IPS-20b (cell line): ENCODE measurements around the gene SGK1.
"Not testable (repeated sequence)": the region's sequence is repeated elsewhere in the genome, so short reads cannot be mapped to it uniquely, and the experiment has no call there.

Experiments
- H3K27ac ChIP-seq: one replicate; pipeline ENCODE4 v1.5.1; 2013; ENCODE audit warnings: low read length
- H3K27me3 ChIP-seq: 2 replicates; pipeline ENCODE4 v1.6.1; 2013; ENCODE audit warnings: mild to moderate bottlenecking, low read length, inconsistent platforms; ENCODE audit not compliant: insufficient read depth
- H3K36me3 ChIP-seq: 2 replicates; pipeline ENCODE4 v1.6.1; 2013; ENCODE audit warnings: low read depth, mild to moderate bottlenecking, inconsistent platforms, low read length, moderate library complexity; ENCODE audit not compliant: insufficient read depth
- H3K4me1 ChIP-seq: 2 replicates; pipeline ENCODE4 v1.6.1; 2013; ENCODE audit warnings: mild to moderate bottlenecking, control low read depth, inconsistent platforms, low read length, moderate library complexity; ENCODE audit not compliant: insufficient read depth
- H3K4me3 ChIP-seq: 2 replicates; pipeline ENCODE4 v1.5.1; 2013; ENCODE audit warnings: mild to moderate bottlenecking, low read length, inconsistent platforms
- H3K9ac ChIP-seq: 2 replicates; pipeline ENCODE4 v1.6.1; 2013; ENCODE audit warnings: low read depth, mild to moderate bottlenecking, inconsistent platforms, low read length, moderate library complexity
- H3K9me3 ChIP-seq: 2 replicates; pipeline ENCODE4 v1.6.1; 2013; ENCODE audit warnings: mild to moderate bottlenecking, low read depth, low read length, inconsistent platforms; ENCODE audit not compliant: insufficient read depth

The SGK1 gene

DNA sequence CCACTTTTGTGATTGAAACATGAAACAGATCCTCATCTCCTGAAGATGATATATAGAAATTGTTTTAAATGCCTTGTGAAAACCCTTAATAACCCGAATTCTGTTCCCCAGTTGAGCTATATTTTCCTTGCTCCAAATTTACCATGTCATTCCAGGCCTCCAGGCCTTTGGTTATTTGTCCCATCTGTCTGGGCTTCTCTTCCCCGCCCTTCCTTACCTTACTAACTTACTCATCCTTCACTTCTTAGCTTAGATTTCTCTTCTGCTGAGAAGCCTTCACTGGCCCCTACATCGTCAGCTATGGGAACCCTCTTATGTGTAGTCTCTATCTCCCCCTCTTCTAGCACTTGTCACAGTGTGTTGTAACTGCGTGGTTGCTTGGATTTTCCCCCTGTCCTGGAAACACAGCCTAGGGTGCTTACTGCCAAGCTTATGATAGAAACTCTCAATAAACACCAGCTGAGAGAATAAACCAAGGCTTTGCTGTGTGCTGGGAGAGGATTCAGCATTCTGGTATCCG is 68.6 kb downstream of the SGK1 start:
- H3K9ac ChIP-seq, result no peak overlapping the region
- no peaks in the 10 kb centered on the region for H3K27me3 ChIP-seq
- no peak overlapping the region for H3K4me3 ChIP-seq
- peaks cover 4% of the 10 kb centered on the region; the same call in 1 of the 2 replicates for H3K4me1 ChIP-seq
- H3K36me3 ChIP-seq, result no peaks in the 10 kb centered on the region
- no peak overlapping the region for H3K27ac ChIP-seq
- no peaks in the 10 kb centered on the region for H3K9me3 ChIP-seq

DNA sequence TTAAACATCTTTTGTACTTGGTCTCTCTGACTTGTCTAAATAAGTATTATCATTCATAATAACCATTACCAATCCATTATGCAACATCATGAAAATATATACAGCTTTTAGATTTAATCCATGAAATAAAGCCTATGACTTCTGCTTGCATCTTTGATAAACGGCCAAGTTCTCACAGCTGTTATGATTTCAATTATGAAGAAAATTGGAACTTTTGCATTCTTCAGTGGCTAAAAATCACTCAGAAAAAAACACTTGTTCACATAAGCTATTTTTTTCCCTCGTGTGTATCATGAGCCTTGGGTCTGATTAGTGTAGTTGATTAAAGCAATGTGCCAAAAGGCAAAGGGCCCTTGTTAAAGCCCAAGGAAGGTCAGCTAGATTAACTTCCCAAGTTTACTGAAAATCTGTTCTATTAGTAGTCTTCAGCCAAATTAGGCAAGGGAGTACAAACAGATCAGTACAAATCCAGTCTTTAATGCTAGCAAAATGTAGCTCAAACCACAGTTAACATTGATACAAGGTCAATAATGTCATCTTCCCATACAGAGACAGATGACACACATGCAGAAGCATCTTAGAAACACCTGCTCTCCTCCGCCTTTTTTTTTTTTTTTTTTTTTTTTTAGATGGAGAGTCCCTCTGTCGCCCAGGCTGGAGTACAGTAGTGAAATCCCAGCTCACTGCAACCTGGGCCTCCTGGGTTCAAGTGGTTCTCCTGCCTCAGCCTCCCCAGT is 69.9 kb downstream of the SGK1 start:
- H3K36me3 ChIP-seq, result no peaks in the 10 kb centered on the region
- H3K27me3 ChIP-seq, result no peaks in the 10 kb centered on the region
- H3K9me3 ChIP-seq, result no peaks in the 10 kb centered on the region
- no peak overlapping the region for H3K9ac ChIP-seq
- H3K27ac ChIP-seq, result no peak overlapping the region
- no peak overlapping the region for H3K4me3 ChIP-seq
- no peaks in the 10 kb centered on the region; the same call in 1 of the 2 replicates for H3K4me1 ChIP-seq

DNA sequence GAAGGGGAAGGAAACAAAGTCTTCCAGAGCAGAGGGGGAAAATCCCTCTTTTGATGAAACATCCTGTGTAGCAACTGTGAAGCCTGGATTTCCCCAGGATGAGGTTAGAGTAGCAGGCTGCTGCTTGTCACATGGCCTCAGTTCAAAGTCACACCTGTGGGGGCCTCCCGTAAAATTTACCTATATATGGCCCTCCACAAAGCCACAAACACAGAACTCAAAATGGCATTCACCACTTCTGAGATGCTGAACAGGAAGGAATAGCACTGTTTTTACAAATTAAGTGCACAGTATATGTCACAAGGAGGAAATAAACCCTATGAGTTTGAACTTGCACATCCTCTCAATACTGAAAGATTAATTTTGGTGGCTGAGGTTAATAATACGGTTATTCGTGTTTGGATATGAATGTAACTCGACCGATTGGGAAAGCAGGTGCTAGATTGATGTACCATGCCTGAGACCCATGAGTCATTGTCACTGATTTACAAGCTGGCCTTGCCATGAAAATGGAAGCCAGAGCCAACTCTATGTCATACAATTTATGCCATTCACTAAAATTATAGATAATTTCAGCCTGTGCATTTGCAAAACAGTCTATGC is 70.6 kb downstream of the SGK1 start:
- Histone ChIP-seq H3K27ac (no peak overlapping the region), H3K36me3 (no peaks in the 10 kb centered on the region), H3K9ac (no peak overlapping the region), H3K27me3 (no peaks in the 10 kb centered on the region), H3K9me3 (no peaks in the 10 kb centered on the region), H3K4me1 (no peaks in the 10 kb centered on the region; the same call in 1 of the 2 replicates), H3K4me3 (no peak overlapping the region)

DNA sequence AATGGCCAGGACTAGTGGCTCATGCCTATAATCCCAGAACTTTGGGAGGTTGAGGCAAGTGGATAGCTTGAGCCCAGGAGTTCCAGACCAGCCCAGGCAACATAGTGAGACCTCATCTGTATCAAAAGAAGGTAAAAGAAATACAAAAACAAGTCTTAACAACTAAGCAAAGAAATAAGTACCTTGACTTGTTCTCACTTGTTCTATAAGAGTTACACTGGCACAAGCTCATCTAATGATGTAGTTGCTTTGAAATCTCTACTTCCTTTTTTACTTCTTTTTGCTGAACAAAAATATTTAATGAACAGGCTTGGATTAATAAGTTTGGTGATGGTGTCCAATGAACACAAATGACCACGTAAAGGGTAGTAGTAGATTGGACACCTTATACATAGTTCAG is 72.2 kb downstream of the SGK1 start:
- Histone ChIP-seq H3K9ac (no peak overlapping the region), H3K27me3 (no peaks in the 10 kb centered on the region), H3K27ac (no peak overlapping the region), H3K4me1 (no peaks in the 10 kb centered on the region; the same call in 1 of the 2 replicates), H3K36me3 (no peaks in the 10 kb centered on the region), H3K4me3 (no peak overlapping the region), H3K9me3 (no peaks in the 10 kb centered on the region)

DNA sequence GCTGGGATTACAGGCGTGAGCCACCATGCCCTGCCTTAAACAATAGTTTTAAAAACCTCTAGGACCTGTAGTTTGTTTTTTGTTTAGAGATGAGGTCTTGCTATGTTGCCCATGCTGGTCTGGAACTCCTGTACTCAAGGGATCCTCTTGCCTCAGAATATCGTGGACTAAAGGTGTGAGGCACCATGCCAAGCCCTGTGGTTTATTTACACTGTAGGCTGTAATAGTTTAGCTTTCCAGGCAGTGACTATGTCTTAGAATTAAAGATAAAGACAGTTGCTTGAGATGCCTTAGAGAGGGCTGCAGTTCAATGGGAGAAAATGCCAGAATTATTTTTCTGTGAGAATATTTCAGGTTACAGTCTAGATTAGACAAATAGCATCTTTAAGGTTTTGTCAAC is 72.9 kb downstream of the SGK1 start:
- Histone ChIP-seq H3K9ac (no peak overlapping the region), H3K4me3 (no peak overlapping the region), H3K27ac (no peak overlapping the region), H3K27me3 (no peaks in the 10 kb centered on the region), H3K36me3 (no peaks in the 10 kb centered on the region), H3K4me1 (no peaks in the 10 kb centered on the region; the same call in 1 of the 2 replicates), H3K9me3 (no peaks in the 10 kb centered on the region)

DNA sequence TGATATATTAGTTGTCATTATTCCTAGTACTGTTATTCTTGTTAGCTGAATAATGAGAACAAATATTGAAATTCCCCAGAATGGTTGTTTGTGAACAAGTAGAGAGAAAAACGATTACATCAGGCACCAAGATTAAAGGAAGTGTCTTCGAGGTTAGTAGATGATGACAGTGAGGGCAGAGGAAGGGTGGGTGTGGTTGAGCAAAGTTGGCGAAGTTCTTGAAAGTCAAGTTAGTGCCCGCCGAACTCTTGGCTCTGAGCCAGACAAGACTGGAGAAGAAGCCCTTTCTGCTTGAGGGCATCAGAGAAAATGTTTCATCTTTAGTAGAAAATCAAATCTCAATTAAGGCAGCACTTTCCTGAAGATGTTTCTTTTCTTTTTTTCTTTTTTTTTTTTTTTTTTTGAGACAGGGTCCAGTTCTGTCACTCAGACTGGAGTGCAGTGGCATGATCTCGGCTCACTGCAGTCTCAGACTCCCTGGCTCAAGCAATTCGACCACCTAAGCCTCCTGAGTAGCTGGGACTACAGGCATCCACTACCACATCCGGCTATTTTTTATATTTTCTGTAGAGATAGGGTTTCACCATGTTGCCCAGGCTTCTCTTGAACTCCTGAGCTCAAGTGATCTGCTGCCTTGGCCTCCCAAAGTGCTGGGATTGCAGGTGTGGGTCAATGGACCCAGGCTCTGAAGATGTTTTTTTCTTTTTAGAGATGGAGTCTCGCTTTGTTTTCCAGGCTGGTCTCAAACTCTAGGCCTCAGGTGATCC is 77.1 kb downstream of the SGK1 start:
- Histone ChIP-seq H3K9ac (no peak overlapping the region), H3K27ac (no peak overlapping the region), H3K9me3 (no peaks in the 10 kb centered on the region), H3K4me3 (no peak overlapping the region), H3K4me1 (no peaks in the 10 kb centered on the region), H3K36me3 (no peaks in the 10 kb centered on the region), H3K27me3 (no peaks in the 10 kb centered on the region)

DNA sequence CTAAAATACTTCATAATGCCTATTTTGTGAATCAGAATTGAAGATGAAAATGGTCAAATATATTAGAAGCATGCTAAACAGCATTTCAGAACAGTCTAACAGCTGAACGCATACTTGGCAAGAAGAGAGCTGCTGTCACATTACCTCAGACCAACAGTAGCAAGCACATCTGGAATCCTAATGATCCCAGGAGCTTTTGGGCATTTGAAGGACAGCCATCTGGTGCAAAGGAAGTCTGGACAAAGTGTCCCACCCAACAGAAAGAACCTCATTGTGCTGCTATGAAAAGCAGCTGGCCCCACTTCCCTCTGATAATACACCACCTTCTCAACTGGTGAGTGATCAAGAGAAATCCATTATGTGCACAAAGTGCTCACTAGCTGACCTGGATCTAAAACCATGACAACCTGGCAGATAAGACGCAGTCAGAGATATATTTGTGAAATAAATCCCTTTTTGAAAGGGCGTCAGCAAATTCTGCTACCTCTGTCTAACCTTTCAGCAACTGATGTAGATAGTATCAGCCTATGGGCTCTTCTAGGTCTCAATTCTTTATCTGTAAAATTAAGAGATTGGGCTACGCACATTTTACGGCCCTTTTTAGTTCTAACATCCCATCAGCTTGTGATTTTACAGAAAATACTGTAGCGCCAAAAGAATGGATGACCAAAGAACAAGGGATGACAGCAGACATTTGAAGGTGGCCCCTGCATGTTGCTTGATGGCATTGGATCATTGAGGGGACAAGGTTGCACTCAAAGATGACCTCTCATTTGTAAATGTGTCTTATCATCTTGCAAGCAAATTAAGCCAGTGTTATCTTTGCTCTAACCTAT is 78.7 kb downstream of the SGK1 start:
- no peaks in the 10 kb centered on the region for H3K9me3 ChIP-seq
- H3K4me1 ChIP-seq, result no peaks in the 10 kb centered on the region
- no peak overlapping the region for H3K27ac ChIP-seq

DNA sequence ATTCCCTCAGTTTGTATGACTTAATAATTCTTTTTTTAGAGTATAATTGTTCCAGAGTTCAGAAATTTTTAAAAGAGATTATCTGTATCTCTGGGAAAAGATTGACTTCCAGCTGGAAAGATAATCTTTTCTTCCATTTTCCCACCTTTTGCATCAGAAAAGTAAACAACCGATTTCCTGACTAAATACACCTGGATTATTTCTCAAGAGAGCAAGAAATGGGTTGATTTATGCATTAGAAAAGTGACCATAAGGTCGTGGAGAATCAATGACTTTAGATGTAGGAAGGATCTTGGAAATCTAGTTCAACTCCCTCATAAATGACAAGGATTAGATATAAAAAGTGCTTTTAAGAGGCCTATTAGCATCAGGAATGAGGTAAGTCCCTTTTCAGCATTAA is 79.9 kb downstream of the SGK1 start:
- Histone ChIP-seq H3K36me3 (no peaks in the 10 kb centered on the region), H3K9me3 (no peaks in the 10 kb centered on the region), H3K4me3 (no peak overlapping the region), H3K4me1 (no peaks in the 10 kb centered on the region), H3K27me3 (no peaks in the 10 kb centered on the region), H3K27ac (no peak overlapping the region), H3K9ac (no peak overlapping the region)

More for the DNA sequence above, 78.7 kb downstream of the SGK1 start:
- no peaks in the 10 kb centered on the region for H3K36me3 ChIP-seq
- H3K27me3 ChIP-seq, result no peaks in the 10 kb centered on the region
- H3K9ac ChIP-seq, result no peak overlapping the region
- H3K4me3 ChIP-seq, result no peak overlapping the region

DNA sequence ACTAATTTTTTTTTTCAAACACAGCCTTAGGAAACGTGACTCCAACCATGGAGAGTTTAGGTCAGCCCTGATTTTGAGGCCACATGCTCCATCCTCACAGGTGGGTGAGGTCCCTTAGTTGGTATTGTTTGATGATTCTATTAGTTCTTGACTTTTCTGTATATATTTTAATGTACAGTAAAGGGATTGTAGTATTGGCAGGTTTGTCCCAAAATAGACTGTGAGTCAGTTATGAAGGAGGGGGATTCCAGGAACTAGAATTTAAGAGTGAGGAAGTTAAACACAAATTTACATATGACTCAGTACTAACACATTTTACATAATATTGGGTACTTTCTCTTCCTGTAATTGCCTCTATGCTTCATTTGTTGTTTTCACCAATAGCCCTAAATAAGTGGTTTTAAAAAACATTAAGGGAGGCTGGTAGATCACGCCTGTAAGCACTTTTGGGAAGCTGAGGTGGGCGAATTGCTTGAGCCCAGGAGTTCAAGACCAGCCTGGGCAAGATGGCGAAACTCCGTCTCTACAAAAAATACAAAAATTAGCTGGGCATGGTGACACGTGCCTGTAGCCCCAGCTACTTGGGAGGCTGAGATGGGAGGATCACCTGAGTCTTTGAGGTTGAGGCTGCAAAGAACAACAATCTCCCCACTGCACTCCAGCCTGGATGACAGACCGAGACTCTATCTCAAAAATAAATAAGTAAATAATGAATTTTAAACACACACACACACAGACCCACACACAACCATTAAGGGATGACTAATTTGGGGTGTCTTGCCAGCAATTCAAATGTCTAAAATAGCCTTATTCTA is 81.8 kb downstream of the SGK1 start:
- H3K4me3 ChIP-seq, result no peak overlapping the region
- H3K9me3 ChIP-seq, result no peaks in the 10 kb centered on the region
- no peak overlapping the region for H3K9ac ChIP-seq
- H3K27me3 ChIP-seq, result no peaks in the 10 kb centered on the region
- no peak overlapping the region for H3K27ac ChIP-seq
- no peaks in the 10 kb centered on the region for H3K4me1 ChIP-seq
- no peaks in the 10 kb centered on the region for H3K36me3 ChIP-seq

DNA sequence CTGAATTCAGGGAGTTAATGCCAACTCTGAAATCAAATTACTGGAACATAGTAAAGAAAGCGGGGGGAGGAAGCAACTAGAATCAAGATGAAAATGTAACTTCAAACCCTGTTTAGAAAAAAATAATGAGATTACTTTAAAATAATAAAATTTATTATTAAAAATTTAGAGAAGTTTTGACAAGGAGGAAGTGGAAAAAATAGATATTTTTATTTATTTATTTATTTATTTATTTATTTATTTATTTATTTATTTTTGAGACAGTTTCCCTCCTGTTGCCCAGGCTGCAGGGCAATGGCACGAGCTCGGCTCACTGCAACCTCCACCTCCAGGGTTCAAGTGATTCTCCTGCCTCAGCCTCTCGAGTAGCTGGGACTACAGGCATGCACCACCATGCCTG is 82.6 kb downstream of the SGK1 start:
- not testable (repeated sequence) for H3K9me3 ChIP-seq, H3K4me3 ChIP-seq, H3K36me3 ChIP-seq, H3K4me1 ChIP-seq, H3K9ac ChIP-seq, H3K27me3 ChIP-seq, H3K27ac ChIP-seq
